ENCODE results near the gene ATP9A.

The ATP9A gene

GRCh38 chr20:51585148-51585547 lies 183.0 kb downstream of the ATP9A start:
- no peak overlapping the region for H3K4me3 ChIP-seq (ENCODE audit: low read depth, low read length)
- no peaks in the 10 kb centered on the region for H3K27me3 ChIP-seq
- no peaks in the 10 kb centered on the region; the same call in 1 of the 2 replicates for H3K9me3 ChIP-seq
- H3K4me1 ChIP-seq, result no peaks in the 10 kb centered on the region
- TF ChIP-seq CTCF (IDR thresholded peaks at IDR 0.05; ENCODE audit: low read depth, low read length), result no peak
- no peaks in the 10 kb centered on the region for H3K36me3 ChIP-seq
- no peak for DNase-seq

GRCh38 chr20:51584737-51585136 lies 183.5 kb downstream of the ATP9A start:
- no peak for DNase-seq
- Histone ChIP-seq H3K36me3 (no peaks in the 10 kb centered on the region), H3K4me3 (ENCODE audit: low read depth, low read length) (no peak overlapping the region), H3K4me1 (no peaks in the 10 kb centered on the region), H3K9me3 (no peaks in the 10 kb centered on the region; the same call in 1 of the 2 replicates), H3K27me3 (no peaks in the 10 kb centered on the region)
- no peak for TF ChIP-seq CTCF (IDR thresholded peaks at IDR 0.05; ENCODE audit: low read depth, low read length)

GRCh38 chr20:51584116-51584515 lies 184.1 kb downstream of the ATP9A start:
- Histone ChIP-seq H3K4me3 (ENCODE audit: low read depth, low read length) (no peak overlapping the region), H3K9me3 (no peaks in the 10 kb centered on the region; the same call in 1 of the 2 replicates), H3K27me3 (no peaks in the 10 kb centered on the region), H3K4me1 (no peaks in the 10 kb centered on the region), H3K36me3 (no peaks in the 10 kb centered on the region)
- DNase-seq, result no peak
- TF ChIP-seq CTCF (IDR thresholded peaks at IDR 0.05; ENCODE audit: low read depth, low read length), result no peak

GRCh38 chr20:51583499-51583898 lies 184.7 kb downstream of the ATP9A start:
- no peaks in the 10 kb centered on the region for H3K36me3 ChIP-seq
- no peak for TF ChIP-seq CTCF (IDR thresholded peaks at IDR 0.05; ENCODE audit: low read depth, low read length)
- H3K9me3 ChIP-seq, result no peaks in the 10 kb centered on the region; the same call in 1 of the 2 replicates
- no peaks in the 10 kb centered on the region for H3K4me1 ChIP-seq
- no peak overlapping the region for H3K4me3 ChIP-seq (ENCODE audit: low read depth, low read length)
- no peak for DNase-seq
- no peaks in the 10 kb centered on the region for H3K27me3 ChIP-seq

GRCh38 chr20:51583073-51583472 lies 185.1 kb downstream of the ATP9A start:
- no peak for DNase-seq
- Histone ChIP-seq H3K4me1 (no peaks in the 10 kb centered on the region), H3K27me3 (no peaks in the 10 kb centered on the region), H3K4me3 (ENCODE audit: low read depth, low read length) (no peak overlapping the region), H3K36me3 (no peaks in the 10 kb centered on the region), H3K9me3 (no peaks in the 10 kb centered on the region; the same call in 1 of the 2 replicates)
- no peak for TF ChIP-seq CTCF (IDR thresholded peaks at IDR 0.05; ENCODE audit: low read depth, low read length)

GRCh38 chr20:51581571-51581970 lies 186.6 kb downstream of the ATP9A start:
- Histone ChIP-seq H3K4me3 (ENCODE audit: low read depth, low read length) (no peak overlapping the region), H3K27me3 (no peaks in the 10 kb centered on the region), H3K9me3 (no peaks in the 10 kb centered on the region; the same call in 1 of the 2 replicates), H3K4me1 (no peaks in the 10 kb centered on the region), H3K36me3 (no peaks in the 10 kb centered on the region)
- DNase-seq, result no peak
- no peak for TF ChIP-seq CTCF (IDR thresholded peaks at IDR 0.05; ENCODE audit: low read depth, low read length)

Measured in BE2C (cell line).